Activated B cell treated with CpG ODN at 0.5 μM for 24 hours (primary cell): Measurements from ENCODE around the gene NRXN3. TPM values are rescaled to one million over a fixed set of nuclear protein-coding genes. Genes with fewer than 3 reads are reported as not detected.
A peak's percentile ranks its signal among the peaks of the same experiment; 100 is the strongest.
"Not testable (repeated sequence)": the region's sequence is repeated elsewhere in the genome, so short reads cannot be mapped to it uniquely, and the experiment has no call there.

ENCODE experiments used
- ATAC-seq: fragments of 200-7000 bp; cut with Tn5 transposase; one replicate; pipeline ENCODE4 v1.10.0; 2021; ENCODE audit warnings: low read depth, mild to moderate bottlenecking, moderate library complexity
- CTCF ChIA-PET: fragments of 350-600 bp; sonication (Branson Sonifier 250); formaldehyde crosslinking; loops from one replicate; lab custom pipeline; 2021; ENCODE audit warnings: antibody characterized with exemption; lab: Charles Lee
- POLR2A ChIA-PET: fragments of 350-600 bp; sonication (Branson Sonifier 250); formaldehyde crosslinking; loops from one replicate; lab custom pipeline; 2021; ENCODE audit warnings: antibody characterized with exemption; lab: Charles Lee
- DNase-seq: peaks from one replicate; pipeline ENCODE4 v3.0.0; 2022
- H3K27ac Mint-ChIP-seq: one replicate; pipeline ENCODE4 v1.8.0; 2020; ENCODE audit warnings: mixed read lengths
- H3K27me3 Mint-ChIP-seq: one replicate; pipeline ENCODE4 v1.8.0; 2021; ENCODE audit warnings: mixed read lengths
- H3K36me3 Mint-ChIP-seq: one replicate; pipeline ENCODE4 v1.8.0; 2021; ENCODE audit warnings: low read depth, mixed read lengths
- H3K4me1 Mint-ChIP-seq: one replicate; pipeline ENCODE4 v1.8.0; 2021; ENCODE audit warnings: mixed read lengths
- H3K4me3 Mint-ChIP-seq: one replicate; pipeline ENCODE4 v1.8.0; 2020; ENCODE audit warnings: mild to moderate bottlenecking, mixed read lengths
- H3K9me3 Mint-ChIP-seq: one replicate; pipeline ENCODE4 v1.8.0; 2020; ENCODE audit warnings: mixed read lengths
- CTCF ChIP-seq: fragments of 200-600 bp; IDR thresholded peaks from one replicate; pipeline ENCODE4 v1.8.0; 2022; ENCODE audit warnings: antibody characterized with exemption, mild to moderate bottlenecking
- intact Hi-C: fragments of 100-400 bp; cut with micrococcal nuclease; formaldehyde crosslinking; loops from one replicate; pipeline ENCODE4 v1.15.1; 2024
- total RNA-seq: library from RNA; stranded (reverse); gene quantifications from 2 replicates; pipeline ENCODE4 v1.2.3, GENCODE V29; 2022

Gene NRXN3
- total RNA-seq, 1 donor from 2014 or later: not detected

GRCh38 chr14:78566026-78566858, 396.1 kb downstream of the NRXN3 start:
- Mint-ChIP-seq H3K4me1 (no peaks in the 10 kb centered on the region), H3K4me3 (no peak overlapping the region), H3K27me3 (no peaks in the 10 kb centered on the region), H3K27ac (no peak overlapping the region), H3K9me3 (no peaks in the 10 kb centered on the region), H3K36me3 (no peaks in the 10 kb centered on the region)
- ATAC-seq (peak; percentile 50), DNase-seq (peak; percentile 15)
- ChIA-PET POLR2A (no interaction called here), CTCF (interaction anchor here (0.7 to 2.4 kb wide), 8 partner anchors 8 to 912 kb away, joined by 3 to 13 read pairs (median 5); no protein-coding TSS in a partner anchor)
- intact Hi-C loops: loop anchor here (1.0 kb wide), 1 partner anchor 704 kb away; no protein-coding TSS in a partner anchor
- no peak for TF ChIP-seq CTCF

- Mint-ChIP-seq H3K27me3 (no peaks in the 10 kb centered on the region), H3K4me3 (no peak overlapping the region), H3K27ac (no peak overlapping the region), H3K4me1 (no peaks in the 10 kb centered on the region), H3K36me3 (no peaks in the 10 kb centered on the region), H3K9me3 (no peaks in the 10 kb centered on the region)
- ATAC-seq (no peak), DNase-seq (no peak)
- CTCF ChIA-PET: interaction anchor here (0.8 to 2.4 kb wide), 7 partner anchors 9 to 913 kb away, joined by 3 to 13 read pairs (median 5); no protein-coding TSS in a partner anchor
- intact Hi-C loops: loop anchor here (1.0 kb wide), 1 partner anchor 705 kb away; no protein-coding TSS in a partner anchor
- no peak for TF ChIP-seq CTCF
- POLR2A ChIA-PET: no interaction called here
Measured at GRCh38 chr14:78566859-78567172, 396.6 kb downstream of the NRXN3 start.

- Mint-ChIP-seq H3K4me1 (no peaks in the 10 kb centered on the region), H3K4me3 (no peak overlapping the region), H3K36me3 (no peaks in the 10 kb centered on the region), H3K27ac (no peak overlapping the region), H3K9me3 (no peaks in the 10 kb centered on the region), H3K27me3 (no peaks in the 10 kb centered on the region)
- TF ChIP-seq CTCF: no peak
- CTCF ChIA-PET: interaction anchor here (0.8 to 2.4 kb wide), 2 partner anchors 32 to 706 kb away, joined by 4 to 13 read pairs; no protein-coding TSS in a partner anchor
- intact Hi-C loops: no loop called here
- DNase-seq: no peak
- POLR2A ChIA-PET: no interaction called here
- ATAC-seq: no peak
Measured at GRCh38 chr14:78567343-78567742, 397.2 kb downstream of the NRXN3 start.

- H3K9me3 Mint-ChIP-seq: peaks cover 22% of the 10 kb centered on the region
- H3K4me3 Mint-ChIP-seq, ATAC-seq, H3K27me3 Mint-ChIP-seq, POLR2A ChIA-PET, intact Hi-C loops, H3K36me3 Mint-ChIP-seq, CTCF ChIA-PET, DNase-seq, H3K4me1 Mint-ChIP-seq, H3K27ac Mint-ChIP-seq: not testable (repeated sequence)
Measured at GRCh38 chr14:78573736-78574135, 403.6 kb downstream of the NRXN3 start.

GRCh38 chr14:78576437-78577166, 406.4 kb downstream of the NRXN3 start:
- intact Hi-C loops: no loop called here
- Mint-ChIP-seq H3K4me1 (no peaks in the 10 kb centered on the region), H3K27ac (no peak overlapping the region), H3K27me3 (peaks cover 2% of the 10 kb centered on the region), H3K4me3 (no peak overlapping the region), H3K36me3 (peaks cover 3% of the 10 kb centered on the region), H3K9me3 (peaks cover 22% of the 10 kb centered on the region)
- DNase-seq (no peak), ATAC-seq (no peak)
- ChIA-PET CTCF (no interaction called here), POLR2A (no interaction called here)
- no peak for TF ChIP-seq CTCF
